ENCODE results near the gene DST. TPM values are rescaled to one million over a fixed set of nuclear protein-coding genes. Genes with fewer than 3 reads are reported as not detected.

DST gene
- total RNA-seq, 1 donor from 2014 or later, result 260 TPM

DNA sequence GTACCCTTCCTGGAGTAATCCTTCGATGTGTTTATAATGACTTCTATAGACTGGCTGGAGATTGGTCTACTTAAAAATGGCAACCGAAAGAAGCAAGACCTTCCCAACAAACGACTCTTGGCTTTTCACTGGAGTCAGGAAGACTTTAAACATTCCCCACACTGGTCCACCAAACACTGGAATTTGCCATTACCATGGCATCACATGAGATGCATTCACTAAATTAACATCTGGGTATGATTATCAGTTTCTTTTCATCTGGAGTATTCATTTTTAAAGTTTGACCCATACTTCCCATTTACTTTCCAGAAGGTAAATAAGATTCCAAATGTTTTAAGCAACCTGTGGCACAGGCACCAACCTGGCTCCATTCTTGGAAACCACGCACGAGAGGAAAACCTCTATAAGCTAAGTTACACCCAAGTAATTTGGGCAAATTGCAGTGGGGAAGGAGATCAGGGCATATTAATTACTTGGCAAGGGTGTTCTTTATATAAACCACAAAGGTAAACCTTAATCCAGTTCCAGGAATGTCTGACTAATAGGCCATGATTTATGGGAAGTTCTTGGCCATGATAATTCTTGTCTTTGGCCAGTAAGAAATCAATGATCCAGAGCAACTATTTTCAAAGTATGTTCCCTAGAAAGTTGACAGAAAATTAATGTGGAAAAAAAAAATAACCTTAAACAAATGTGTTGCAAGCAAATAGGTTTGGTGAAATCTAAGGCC lies 205.4 kb downstream of the DST start:
- no peak for DNase-seq (ENCODE audit: low read depth, low spot score)

DNA sequence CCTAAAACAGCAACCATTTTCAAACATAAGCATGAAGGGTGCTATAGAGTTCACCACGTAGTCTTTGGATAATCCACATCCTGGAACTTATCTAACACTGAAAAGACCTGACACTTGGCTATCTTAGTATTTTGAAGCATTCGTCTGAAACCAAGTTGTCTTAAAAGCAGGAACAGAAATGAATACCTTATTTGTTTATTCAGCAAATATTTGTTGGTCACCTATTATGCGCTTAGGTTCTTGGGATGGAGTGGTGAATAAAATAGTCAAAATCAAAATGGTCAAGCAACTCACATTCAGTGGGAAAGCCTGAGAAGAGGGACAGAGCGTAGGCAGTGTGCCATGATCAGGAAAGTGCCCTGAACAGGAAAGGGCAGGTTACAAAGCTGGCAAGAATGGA lies 206.9 kb downstream of the DST start:
- DNase-seq (ENCODE audit: low read depth, low spot score), result no peak

DNA sequence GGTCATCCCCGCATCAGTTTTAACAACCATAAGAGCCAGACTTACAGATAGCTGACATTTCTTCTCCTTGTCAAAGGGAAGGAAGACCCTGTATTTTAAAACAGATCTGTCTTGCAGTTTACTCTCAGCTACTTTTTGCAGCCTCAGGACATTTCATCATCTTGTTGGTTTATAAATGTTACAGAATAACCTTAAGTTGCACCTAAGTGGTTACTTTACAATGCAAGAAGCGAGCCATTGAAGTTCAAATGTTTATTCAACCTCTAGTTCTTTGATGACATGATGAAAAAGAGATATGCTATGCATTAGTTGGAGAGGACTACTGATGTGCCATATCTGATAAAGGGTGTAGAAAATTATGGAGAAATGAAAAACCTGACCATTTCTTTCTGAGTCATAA lies 207.4 kb downstream of the DST start:
- no peak for DNase-seq (ENCODE audit: low read depth, low spot score)

DNA sequence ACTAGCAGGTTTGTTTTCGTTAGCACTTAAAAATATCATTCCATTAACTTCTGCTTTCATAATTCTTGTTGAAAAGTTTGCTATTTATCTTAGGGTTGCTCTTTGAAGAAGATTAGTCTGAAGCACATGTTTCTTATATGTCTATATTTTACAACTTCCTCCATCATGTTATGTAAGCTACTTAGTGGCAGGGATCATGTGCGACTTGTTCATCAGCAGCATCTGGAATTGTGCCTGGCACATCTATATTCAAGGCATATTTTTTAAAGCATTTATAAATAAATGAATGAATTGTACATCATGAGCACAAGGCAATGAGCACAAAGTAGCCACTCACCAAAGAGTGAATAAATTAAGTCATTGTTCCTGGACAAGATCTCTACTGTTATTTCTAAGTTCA lies 208.1 kb downstream of the DST start:
- no peak for DNase-seq (ENCODE audit: low read depth, low spot score)

DNA sequence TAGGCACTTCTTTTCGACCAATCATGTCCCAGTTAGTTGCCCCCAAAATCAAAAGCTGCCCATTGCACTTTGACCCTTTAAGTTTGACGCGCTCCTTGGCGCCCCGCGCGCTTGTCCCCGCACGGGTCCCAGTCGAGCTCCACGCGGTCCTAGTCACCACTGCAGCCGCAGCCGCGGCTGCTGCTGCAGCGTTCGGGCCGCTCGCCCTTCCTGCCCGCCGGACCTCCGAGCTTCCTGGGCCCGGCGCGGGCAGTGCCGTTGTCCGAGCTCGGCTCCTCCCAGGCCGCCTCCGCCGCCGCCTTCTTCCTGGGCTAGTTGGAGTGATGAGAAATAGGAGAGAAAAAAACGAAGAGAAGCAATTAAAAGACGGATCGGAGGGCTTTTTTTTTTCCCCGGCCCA lies 209.6 kb downstream of the DST start:
- no peak for DNase-seq (ENCODE audit: low read depth, low spot score)

DNA sequence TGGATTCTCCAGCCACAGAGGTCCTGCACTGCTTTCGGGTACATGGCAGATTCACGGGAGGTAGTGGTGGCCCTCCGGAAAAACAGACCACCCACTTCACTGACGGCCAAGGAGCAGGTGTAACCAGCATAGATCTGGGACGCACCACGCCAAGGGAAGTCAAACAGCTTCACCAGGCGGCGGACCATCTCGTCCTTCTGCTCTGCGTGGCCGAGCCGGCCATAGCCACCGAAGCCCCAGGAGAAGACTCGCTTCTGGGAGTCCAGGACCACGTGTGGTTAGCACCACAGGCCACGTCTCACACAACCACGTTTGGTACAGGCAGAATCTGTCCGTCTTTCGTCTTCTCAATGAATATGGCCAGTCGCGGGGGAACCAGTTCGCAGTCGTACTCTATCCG lies 210.5 kb downstream of the DST start:
- DNase-seq (ENCODE audit: low read depth, low spot score), result no peak

DNA sequence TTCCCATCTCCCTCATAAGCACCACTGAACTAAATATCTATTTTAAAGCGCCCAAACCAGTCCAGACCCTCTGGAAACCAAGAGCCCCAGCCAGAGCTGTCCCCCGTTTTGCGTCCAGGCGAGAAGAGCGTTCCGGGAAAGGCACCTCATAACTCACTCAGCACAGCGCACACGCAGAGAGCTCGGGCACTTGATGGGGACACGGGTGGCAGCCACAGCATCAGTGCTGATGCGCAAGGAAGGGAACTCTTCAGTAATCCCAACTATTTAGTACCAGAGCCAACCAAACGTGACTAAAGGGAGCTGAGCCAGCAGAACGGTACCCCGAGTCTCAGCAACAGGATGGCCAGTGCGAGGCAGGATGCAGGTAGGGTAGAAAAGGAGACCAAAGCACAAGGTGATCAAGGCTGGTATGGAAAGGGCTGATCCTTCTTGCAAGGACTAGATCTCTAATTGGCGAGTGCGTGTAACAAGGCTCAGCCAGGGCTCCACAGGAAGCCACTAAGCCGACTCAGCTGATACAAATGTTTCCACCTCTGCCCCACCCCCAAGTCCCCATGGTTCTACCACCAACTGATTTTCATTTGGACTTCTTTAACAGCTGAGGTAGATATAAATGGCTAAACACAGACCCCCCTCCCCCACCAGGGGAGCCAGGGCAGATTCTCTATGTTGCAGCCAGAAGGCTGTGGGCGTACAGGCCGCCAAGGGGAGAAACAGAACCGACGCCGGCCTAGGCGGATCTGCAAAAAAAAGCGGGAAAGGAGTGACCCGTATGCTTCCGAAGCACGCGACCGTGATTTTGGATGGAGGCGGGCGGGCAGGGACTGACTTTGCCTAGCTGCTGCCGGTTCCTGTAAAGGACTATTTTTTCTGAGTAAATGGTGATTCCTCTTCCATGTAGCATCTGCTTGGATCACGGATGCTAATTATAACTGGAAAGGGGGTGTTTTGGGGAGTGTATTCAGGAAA lies 211.8 kb downstream of the DST start:
- no peak for DNase-seq (ENCODE audit: low read depth, low spot score)

DNA sequence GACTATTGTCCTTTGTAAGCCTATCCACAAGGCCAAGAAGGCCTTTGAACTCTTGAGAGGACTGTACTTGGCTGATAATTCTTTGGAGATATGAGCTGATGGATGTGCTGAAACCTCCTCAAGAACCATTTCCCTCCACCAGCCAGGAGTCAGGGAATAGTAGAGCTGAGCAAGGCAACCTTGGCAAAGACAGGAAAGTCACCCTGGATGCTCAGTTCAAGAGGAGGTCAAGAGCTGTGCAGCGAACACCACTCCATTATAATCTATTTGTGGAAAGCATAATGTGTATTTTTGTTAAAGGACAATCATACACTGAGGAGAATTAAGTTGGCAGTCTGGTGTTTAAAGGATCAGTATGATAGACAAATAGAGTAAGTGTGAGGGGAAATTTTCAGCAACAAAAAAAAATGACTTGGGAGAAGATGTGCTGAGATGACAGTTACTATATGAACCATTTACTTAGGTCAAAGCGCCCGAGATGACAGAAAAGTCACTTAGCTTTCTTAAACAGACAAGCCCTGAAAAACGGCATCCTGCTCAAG lies 218.1 kb downstream of the DST start:
- no peak for DNase-seq (ENCODE audit: low read depth, low spot score)

DNA sequence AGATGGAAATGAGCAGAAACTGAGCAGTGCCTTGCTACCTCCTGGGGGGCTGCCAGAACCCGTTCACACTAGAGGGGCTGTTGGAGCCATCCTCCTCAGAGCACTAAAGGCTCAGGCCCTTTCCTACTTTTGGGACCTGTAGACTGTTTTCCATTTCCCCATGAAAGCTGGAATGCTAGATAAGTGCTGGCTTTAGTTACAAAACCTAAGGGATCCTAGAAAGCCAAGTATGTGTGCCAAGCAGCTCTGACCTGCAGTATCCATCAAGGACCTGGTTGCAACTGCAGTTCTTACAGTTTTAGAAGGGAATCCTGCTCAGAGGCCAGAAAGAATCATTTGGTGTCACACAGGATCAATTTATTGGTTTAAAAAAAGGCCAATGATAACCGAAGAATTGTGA lies 218.6 kb downstream of the DST start:
- DNase-seq (ENCODE audit: low read depth, low spot score), result no peak

DNA sequence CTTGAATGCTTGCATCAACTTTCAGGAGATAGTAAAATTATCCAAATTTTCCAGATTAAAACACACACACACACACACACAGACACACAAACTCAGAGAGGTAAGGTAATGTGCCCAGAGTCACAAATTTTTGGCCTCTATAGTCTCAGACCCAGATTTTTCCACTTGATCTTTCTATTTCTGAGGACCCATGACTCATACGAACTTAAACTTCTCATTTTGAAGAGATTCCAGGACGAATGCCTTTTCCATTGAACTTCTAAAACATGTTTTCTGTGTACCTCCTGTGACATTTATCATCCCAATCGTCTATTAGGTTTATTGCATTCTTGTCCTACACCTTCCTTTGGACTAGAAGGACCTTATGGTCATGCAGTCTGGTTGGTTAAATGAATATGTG lies 222.4 kb downstream of the DST start:
- no peak for DNase-seq (ENCODE audit: low read depth, low spot score)

DNA sequence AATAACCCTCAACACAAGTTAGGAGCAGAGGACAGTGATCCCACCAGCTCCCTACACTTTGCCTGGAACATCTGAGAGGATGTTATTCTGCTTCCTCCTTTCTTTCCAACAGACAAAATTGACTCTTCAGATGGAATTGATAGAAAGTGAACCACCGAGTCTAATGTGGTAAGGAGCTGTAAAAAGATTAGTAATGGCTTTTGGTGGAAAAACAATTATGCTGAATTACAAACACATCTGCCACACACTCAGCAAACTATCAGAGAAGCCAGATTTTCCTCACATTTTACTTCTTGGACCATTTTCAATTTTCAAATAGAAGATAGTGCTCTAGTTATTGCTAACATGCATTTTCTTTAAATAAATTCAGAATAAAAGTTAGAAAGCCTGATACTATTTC lies 223.5 kb downstream of the DST start:
- no peak for DNase-seq (ENCODE audit: low read depth, low spot score)

DNA sequence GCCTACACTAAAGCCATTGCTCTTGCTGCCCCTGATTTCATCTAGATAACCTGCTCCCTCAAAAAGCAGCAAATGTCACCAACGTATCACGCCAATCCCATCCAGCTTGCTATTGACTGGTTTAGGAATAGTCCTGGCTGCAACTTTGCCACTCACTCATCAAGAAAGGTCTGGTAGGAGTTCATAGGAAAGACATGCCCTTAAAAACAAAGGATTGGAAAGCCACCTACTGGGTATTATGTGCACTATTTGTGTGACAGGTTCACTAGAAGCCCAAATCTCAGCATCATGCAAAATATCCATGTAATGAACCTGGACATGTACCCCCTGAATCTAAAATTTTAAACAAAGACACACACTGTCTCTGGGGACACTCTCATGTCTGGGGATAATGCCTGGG lies 224.9 kb downstream of the DST start:
- no peak for DNase-seq (ENCODE audit: low read depth, low spot score)

DNA sequence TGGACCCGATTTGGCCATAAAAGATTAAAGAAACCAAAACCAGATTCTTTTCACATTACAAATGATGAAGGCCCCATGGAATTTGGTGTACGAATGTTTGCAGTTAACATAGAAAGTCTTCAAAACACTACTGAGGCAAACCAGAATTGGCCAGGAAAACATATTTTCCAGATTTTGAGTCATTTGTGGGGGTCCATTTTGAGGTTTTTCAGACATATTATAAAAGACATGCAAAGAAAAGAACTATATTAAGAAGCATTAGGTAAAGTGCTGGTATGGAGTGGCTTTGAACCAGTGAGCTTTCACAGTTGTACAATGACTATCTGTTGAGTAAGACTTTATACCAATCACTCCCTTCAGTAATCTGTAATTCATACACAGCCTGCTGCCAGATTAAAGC lies 226.4 kb downstream of the DST start:
- DNase-seq (ENCODE audit: low read depth, low spot score), result no peak

DNA sequence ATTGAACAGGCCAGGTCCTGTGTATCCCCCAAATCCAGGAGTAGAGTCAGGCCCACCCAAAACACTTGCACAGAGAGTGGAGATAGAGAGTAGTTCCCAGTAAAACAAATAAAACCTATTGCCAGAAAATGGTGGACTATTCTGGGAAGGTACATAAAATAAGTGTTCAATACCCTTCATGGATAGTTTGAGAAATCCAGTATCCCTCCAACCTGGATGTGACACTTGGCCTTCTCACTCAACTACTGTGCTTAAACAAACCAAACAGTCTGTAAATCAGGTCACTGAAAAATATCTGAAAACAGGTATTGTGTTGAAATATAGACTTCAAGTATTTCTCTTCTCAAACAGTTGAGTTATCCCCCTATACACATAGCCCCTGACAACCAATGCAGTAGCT lies 233.7 kb downstream of the DST start:
- DNase-seq (ENCODE audit: low read depth, low spot score), result no peak

All from pulmonary artery endothelial cell (primary cell).